GM19467 (cell line): ENCODE data around the gene EFNA2.
"Not testable (repeated sequence)": the region's sequence is repeated elsewhere in the genome, so short reads cannot be mapped to it uniquely, and the experiment has no call there.

Experiments
- ATAC-seq: cut with Tn5 transposase; IDR thresholded peaks from one replicate; pipeline ENCODE4 v1.9.1; 2021; ENCODE audit warnings: mild to moderate bottlenecking, moderate library complexity; ENCODE audit not compliant: unreplicated experiment

The EFNA2 gene

DNA sequence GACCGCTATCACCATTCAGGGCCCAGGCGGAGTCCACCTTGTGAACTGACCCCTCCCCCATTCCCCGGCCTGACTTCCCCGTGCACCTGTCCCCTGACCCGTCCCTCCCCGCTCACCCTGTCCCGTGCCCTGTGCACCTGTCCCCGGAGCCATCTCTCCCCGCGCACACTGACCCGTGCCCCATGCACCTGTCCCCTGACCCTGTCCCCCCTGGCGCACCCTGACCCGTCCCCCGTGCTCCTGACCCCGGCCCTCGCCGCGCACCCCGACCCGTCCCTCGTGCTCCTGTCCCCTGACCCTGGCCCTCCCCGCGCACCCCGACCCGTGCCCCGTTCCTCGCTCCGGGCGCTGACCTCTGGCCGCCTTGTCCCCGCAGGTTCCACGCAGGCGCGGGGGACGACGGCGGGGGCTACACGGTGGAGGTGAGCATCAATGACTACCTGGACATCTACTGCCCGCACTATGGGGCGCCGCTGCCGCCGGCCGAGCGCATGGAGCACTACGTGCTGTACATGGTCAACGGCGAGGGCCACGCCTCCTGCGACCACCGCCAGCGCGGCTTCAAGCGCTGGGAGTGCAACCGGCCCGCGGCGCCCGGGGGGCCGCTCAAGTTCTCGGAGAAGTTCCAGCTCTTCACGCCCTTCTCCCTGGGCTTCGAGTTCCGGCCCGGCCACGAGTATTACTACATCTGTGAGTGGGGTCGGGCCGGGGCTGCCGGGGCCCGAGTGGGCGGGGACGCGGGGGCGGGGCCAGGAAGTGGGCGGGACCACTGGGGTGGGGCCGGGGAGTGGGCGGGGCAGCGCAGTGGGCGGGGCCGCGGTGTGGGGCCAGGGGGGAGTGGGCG lies 9.7 kb downstream of the EFNA2 start:
- ATAC-seq, result no peak

DNA sequence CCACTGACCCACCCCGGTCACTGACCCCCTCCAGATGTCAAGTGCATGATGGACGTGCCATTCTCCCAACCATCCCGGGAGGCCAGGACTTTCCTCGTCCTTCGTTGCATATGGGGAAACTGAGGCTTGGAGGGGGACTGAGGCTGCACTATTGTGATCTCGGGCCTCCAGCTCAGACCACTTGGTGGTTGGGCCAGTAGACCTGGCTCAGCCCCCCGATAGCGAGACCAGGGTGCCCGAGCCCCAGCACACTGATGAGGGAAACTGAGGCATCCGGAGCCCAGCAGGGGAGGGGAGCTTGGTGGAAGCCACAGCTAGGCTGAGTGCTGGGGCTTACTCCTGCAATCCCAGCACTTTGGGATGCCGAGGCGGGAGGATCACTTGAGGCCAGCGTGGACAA lies 10.4 kb downstream of the EFNA2 start:
- ATAC-seq, result no peak

DNA sequence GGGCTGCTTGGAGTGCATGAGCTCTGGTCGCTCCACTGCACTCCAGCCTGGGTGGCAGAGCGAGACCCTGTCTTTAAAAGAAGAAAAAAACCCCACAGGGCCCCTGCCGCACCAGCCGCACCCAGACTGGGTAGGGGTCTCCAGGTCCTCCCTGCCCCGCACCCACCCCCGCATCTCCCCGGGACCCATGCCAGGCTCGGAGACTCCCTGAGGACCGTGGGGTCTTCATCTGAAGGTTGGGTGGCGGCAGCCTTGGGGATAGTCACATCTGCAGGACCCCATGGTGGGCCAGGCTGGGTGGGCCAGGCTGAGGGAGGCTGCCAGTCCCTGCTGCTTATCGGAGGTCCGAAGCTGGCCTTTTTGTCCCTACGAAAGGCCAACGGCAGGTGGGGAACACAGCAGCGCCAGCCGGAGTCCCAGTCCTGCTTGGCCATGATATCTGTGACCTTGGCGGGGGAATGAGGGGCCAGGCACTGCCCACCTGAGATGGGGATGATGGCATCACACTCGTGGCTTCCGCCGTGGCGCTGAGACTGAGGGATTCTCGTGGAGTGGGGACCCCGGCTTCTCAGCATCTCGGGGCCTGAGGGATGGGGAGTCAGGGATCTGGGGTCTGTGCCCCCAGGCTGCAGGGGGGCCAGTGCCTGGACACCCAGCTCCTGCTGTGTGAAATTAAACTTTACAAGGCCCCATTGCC lies 11.1 kb downstream of the EFNA2 start:
- no peak for ATAC-seq

DNA sequence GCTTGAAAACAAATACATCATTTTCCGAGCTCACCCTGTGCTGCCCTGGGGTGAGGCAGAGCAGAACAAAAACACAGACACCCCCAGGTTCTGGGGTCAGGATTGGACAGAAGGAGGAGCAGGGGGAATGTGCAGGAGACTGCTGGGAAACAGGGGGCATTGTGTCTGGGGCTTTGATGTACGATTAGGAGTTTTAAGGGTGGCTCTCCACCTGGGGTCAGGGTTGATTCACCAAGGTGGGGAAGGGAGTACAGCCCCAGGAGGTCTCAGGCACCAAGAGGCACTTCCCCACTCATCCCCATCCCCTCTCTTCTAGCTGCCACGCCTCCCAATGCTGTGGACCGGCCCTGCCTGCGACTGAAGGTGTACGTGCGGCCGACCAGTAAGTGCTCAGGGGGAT lies 12.6 kb downstream of the EFNA2 start:
- ATAC-seq, result no peak

DNA sequence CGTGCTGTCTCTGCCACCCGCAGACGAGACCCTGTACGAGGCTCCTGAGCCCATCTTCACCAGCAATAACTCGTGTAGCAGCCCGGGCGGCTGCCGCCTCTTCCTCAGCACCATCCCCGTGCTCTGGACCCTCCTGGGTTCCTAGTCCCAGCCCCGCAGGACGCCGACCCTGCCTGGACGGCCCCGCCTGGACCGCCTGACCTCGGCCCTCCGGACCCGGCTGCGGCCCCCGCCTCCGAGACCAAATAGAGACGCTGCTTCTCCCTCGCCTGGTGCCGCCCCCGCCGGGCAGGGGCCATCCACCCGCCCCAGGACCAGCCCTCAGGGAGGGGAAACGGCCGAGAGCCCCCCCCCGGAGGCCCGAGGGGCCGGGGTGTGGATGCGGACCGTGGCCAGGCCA lies 14.1 kb downstream of the EFNA2 start:
- no peak for ATAC-seq

DNA sequence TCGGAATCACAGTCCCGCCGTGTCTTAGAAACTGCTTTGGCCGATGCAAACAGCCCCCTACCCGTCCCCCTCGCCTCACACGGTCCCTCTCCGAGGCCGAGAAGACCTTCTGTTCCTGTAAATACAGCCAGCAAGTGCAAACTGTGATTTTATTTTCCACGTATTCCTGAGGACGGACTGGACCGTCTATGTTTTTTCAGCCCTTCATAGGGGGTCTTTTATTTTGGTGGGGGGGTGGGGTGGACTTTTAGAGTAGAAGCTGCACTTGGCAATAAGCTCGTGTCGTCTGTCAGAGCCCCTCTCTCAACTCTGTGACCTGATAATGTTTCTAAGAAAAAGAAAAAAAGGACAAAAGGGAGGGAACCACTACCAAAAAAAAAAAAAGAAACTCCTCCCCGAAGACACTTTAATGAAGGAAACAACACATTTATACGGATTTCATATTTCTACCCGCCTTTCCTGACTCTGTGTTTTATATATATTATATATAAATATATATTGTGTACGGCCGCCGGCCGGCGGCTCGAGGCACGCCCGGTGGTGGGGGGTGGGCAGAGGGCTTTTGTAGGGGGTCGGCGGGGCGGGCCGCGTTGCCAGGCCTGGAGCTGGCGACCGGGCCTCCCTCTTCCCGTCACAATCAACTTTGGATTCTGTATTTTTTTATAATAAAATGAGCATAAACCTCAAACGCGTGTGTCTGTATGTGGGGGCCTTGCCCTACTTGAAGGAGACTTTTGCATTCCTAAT lies 15.2 kb downstream of the EFNA2 start:
- ATAC-seq, result no peak

DNA sequence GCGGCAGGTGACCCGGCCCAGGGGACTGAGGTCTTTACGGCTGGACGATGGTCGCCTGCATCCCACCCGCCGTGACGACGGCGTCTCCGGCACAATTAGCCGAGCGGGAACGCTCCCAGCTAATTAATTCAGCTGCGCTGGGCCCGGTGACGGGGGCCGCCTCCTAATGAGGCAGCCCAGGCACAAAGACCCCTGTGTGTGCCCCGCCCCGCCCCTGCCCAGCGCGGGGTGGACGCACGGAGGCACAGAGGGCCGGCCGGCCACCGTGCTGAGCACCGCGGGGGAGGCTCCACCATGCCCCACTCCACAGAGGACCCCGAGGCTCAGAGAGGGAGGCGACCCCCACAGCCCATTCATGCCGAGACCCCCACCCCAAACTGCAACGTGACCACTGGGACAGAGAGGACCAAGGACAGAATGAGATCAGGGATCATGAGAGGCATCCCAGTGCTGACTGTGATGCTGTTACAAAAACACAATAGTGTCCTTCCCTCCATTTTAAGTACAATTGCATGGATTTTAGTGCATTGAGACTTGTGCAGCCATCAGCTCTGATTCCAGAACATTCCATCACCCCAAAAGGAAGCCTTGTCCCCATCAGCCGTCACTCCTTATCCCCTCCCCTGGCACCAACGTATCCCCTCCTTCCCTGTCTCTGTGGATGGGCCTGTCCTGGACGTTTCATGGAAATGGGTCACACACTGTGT lies 17.0 kb downstream of the EFNA2 start:
- ATAC-seq, result no peak

DNA sequence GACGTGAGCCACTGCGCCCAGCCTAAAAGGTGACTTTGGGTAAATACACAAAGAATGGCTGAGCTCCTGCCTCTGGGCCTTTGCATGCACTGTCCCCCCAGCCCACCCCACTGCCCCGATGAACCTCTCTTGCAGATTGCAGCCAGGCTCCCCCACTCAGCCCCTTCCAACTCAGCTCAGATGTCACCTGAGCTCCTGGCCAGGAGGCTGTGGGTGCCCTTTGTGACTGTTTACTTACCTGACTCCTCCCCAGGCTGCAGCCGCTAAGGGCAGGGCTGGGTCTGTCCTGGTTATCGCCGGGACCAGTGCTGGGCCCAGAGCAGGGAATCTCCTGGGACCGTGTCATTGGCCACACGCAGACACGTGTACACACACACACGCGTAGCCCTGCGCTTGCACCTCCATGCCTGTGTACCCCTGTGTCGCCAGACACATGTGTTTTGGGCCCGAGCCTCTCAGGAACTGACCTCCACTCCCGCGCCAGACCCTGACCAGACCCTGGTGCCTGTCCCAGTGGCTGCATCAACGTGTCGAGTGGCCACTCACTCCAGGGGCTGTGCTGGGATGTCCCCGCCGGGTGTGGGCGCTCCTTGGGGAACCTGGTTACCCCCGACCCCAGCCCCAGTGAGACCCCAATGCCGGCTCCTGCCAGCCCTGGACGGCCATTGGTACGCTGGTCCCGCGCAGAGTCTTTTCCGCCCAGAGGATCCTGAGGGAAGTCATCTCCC lies 18.7 kb downstream of the EFNA2 start:
- ATAC-seq, result no peak

DNA sequence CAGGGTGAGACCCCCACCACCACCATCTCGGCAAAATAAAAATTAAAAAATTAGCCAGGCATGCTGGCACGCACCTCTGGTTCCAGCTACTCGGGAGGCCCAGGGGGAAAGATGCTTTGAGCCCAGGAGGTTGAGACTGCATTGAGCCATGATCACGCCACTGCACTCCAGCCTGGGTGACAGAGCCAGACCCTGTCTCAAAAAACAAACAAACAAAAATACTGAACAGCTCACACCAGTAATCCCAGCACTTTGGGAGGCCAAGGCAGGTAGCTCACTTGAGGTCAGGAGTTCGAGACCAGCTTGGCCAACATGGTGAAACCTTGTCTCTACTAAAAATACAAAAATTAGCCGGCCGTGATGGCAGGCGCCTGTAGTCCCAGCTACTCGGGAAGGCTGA lies 19.7 kb downstream of the EFNA2 start:
- ATAC-seq, result not testable (repeated sequence)

DNA sequence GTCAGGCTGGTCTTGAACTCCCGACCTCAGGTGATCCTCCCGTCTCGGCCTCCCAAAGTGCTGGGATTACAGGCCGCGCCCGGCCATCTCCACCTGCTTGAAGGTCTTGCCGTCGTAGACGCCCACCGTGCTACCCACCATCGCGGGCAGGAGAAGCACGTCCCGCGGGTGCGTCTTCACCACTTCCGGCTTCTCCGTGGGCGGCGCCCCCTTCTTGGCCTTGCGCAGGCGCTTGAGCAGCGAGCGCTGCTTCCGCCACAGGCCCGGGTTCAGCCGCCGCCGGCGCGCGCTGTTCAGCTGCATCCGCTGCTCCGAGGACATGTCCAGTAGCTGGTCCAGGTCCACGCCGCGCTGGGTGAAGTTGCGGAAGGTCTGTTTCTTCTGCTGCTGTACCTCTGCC lies 21.6 kb downstream of the EFNA2 start:
- ATAC-seq, result no peak

DNA sequence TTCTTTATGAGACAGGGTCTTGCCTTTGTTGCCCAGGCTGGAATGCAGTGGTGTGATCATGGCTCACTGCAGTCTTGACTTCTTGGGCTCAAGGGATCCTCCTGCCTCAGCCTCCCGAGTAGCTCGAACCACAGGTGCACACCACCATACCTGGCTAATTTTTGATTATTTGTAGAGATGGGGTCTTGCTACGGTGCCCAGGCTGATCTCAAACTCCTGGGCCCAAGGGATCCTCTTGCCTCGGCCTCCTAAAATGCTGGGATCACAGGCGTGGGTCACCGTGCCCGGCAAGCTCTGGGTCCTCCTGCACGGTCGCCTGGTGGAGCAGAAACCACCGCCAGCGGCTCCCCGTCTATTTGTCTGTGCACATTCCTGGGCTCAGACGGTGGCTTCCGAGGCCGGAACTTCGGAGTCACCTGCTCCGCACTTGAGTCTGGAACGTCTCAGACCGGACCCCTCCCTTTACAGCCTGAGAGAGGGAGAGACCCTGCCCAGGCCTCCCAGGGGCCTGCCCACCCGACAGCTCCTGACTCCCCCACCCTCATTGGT lies 22.2 kb downstream of the EFNA2 start:
- no peak for ATAC-seq

DNA sequence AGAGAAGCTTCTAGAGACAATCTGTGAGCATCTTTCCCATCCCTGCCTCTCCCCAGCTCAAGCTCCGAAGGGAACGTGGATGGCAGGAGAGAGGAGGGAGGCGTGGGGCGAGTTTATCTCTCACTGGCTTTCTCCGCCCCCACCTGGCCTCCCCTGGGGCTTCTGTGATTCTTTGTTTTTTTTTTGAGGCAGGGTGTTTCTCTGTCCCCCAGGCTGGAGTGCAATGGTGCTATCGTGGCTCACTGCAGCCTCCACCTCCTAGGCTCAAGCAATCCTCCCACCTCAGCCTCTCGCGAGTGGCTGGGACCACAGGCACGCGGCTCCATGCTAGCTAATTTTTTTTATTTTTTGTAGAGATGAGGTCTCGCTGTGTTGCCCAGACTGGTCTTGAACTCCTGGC lies 23.0 kb downstream of the EFNA2 start:
- ATAC-seq, result no peak

DNA sequence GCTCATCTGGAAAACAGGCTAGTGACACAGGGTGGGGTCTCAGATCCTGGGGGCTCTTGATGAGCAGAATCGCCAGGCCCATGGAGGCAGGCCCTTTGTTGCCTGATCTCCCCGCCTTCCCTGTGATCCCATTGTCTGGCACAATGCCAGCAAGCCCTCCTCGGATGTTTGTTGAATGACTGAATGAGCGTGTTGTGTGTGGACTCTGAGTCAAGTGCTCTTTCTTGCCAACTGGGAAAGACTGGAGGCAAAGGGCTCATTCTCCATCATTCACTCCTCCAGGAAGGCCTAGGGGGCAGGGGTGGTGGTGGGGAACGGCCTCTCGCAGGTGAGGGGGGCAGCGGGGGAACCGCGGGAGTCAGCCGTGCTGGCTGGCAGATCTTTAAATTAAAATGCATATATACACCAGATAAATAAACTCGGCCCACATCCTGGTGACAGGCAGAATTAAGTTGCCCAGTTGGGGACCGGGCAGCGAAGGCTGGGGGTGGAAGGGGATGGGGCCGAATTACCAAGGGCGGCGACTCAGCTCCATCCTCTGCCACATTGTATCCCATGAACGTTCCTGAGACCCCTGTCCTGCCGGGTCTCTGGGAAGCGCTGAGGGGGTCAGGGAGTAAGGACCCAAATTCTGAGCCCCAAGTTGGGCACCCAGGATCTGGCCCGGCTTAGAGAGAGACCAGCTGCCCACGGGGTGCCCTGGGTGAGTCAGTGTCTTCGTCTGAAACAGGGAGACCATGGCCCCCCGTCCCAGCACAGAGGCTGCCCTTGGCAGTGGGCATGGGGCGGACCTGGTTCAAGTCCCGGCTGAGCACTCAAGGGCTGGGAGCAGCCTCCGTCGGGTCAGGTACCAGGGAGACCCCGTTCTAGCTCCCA lies 24.5 kb downstream of the EFNA2 start:
- no peak for ATAC-seq

DNA sequence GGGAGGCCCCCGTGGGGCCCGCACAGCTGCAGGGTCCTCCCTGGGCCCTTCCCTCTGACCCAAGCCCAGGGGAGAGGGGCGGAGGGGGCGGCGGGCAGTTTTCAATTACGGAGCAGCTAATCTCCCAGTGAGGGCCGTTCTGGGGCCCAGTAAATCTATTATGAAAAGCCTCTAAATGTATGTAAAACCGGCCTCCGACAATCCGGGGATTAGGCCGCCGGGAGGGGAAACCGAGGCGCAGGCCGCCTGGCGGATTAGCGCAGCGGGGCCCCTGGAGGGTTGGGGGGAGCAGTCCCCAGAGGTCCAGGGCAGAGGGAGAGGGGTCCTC lies 25.1 kb downstream of the EFNA2 start:
- ATAC-seq, result no peak

DNA sequence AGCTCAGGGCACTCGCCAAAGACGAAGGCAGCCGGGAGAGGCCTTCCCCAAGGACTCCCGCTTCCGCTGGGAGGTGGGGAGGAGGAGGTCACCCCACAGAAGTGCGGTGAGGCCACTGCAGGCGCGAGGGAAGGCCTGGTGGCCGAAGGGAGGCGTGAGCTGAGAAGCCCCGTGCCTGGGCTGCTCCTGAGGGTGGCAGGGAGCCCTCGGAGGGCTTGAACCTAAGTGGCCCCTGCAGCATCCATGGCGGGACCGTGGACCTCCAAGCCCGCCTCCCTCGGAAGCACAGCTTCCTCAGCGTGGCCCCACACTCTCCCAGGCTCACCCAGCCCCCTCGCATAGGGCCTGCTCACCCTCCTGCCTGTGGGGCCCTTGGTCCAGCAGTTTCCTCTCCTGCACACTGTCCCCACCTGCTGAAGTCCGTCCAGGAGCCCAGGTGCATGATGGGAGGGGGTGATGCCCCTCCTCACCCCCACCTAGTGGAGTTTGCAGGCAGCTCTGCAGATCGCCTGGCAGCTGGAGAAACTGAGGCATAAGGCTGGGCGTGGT lies 25.9 kb downstream of the EFNA2 start:
- no peak for ATAC-seq

DNA sequence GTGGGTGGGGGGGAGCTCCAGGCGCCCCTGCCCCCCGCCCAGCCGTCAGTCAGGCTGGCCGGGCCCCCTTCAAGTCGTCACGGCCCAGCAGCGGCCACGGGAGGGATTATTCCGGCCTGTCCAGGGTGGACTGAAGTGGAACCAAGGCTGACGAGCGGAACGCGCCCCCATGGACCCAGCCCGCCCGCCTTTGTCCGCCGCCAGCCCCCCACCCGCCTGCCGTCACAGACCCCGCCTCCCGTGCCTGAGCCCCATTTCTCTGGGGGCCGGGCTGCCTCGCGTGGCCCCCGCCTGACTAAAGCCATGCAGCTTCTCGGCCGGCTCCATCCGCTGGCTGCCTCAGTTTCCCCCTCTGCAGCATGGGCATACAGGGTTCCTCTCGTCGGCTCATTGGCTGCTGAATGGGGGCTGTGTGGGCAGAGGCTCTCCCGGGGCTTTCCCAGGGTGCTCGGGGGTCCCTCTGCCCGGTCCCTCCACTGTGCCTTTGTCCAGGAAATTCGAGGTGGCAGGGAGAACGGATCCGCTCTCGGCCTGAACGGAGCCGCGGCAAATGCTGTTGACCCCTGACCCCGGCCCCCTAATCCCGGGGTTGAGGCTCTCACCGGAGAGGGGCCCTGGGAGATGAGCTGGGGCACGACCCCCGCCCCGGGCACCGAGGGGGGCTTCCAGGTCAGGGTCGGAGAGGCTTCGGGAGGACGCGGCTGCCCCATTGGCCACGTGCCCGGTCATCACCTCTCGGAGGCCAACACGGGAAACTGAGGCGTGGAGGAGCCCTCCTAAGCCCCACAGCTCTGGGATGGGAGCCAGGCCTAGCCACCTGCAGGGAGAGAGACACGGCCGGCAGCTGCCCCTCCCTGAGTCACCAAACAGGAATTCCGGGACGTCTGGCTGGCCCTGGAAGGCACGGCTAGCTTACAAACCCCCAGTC lies 27.4 kb downstream of the EFNA2 start:
- ATAC-seq, result no peak

DNA sequence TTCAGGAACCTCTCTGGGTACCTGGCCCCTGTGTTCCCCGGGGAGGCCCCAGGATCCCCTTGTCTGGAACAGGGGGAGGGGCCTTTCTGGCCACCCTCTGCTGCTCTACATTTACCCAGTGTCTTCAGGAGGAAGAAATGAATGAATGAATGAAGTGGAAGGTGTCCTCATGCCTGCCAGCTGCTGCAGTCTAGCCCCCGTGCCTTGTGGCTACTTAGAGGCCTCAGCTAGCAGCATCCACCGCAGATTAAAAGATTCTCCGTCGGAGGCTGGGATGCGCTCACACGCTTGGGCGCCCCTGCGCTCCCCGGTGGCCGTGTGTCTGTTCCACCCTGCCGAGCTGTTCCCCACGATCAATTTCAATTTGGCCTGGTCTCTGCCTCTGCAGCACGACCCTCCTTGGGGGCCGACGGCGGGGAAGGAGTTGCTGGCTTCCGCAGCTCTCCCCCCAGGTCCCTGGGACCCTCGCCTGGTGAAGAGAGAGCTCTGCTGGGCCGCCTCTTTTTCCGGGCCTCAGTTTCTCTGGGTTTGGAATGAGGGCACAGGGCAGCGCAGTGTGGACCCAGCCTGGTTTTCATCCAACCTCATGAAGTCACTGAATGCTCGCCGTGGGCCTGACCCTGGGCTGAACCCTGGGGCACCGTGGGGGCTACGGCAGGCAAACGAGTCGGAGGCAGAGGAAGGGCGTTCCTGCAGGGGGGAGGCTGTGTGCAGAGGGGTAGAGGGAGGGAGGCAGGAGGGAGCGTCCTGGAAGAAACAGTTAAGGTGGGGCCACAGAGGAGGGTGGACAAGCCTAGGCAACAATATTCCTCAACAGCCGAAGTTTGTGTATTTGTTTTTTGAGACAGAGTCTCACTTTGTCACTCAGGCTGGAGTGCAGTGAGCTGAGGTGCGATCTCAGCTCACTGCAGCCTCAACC lies 28.3 kb downstream of the EFNA2 start:
- ATAC-seq, result no peak
